Transverse colon (tissue), 3 donors: ENCODE measurements around the gene MRPS11.

Experiments used
- POLR2A ChIP-seq: fragments of 450-650 bp; IDR thresholded peaks from one replicate; pipeline ENCODE4 v1.6.1; 2016; ENCODE audit warnings: antibody characterized with exemption, mild to moderate bottlenecking, moderate library complexity
- POLR2AphosphoS5 ChIP-seq, 3 donors: sonication (generic); formaldehyde crosslinking; IDR thresholded peaks; one replicate each; pipeline ENCODE4 v1.6.1; 2016; ENCODE audit warnings: antibody characterized with exemption in 3 of 3

GRCh38 chr15:88491158-88491557, 23.6 kb downstream of the MRPS11 start:
- TF ChIP-seq POLR2A (no peak), POLR2AphosphoS5 (IDR thresholded peaks at IDR 0.05) (no peak)
